Fibroblast of lung (primary cell): ENCODE data around the gene CBS. TPM values are rescaled to one million over a fixed set of nuclear protein-coding genes. Genes with fewer than 3 reads are reported as not detected.
"Not testable (repeated sequence)": the region's sequence is repeated elsewhere in the genome, so short reads cannot be mapped to it uniquely, and the experiment has no call there.

Experiments used
- DNase-seq, 2 donors: peaks; one replicate each; pipeline versions ENCODE4 v3.0.0 to v3.0.0-alpha.2; 2010; ENCODE audit warnings: low read depth in 2 of 2
- H2AFZ ChIP-seq: 2 replicates; pipeline ENCODE4 v1.5.1; 2012; ENCODE audit warnings: low read length, control low read depth, inconsistent platforms
- H3K27ac ChIP-seq: 2 replicates; pipeline ENCODE4 v1.5.1; 2011; ENCODE audit warnings: low read length, control low read depth; ENCODE audit not compliant: insufficient read depth
- H3K27me3 ChIP-seq: 2 replicates; pipeline ENCODE4 v1.5.1; 2011; ENCODE audit warnings: mild to moderate bottlenecking, low read length; ENCODE audit not compliant: control insufficient read depth, insufficient read depth
- H3K36me3 ChIP-seq: 2 replicates; pipeline ENCODE4 v1.5.1; 2011; ENCODE audit warnings: low read length; ENCODE audit not compliant: control insufficient read depth, insufficient read depth
- H3K4me1 ChIP-seq: 2 replicates; pipeline ENCODE4 v1.5.1; 2011; ENCODE audit warnings: low read length; ENCODE audit not compliant: control insufficient read depth, insufficient read depth; ENCODE audit errors: extremely low read depth
- H3K4me2 ChIP-seq: 2 replicates; pipeline ENCODE4 v1.5.1; 2011; ENCODE audit warnings: low read length, control low read depth; ENCODE audit not compliant: insufficient read depth; ENCODE audit errors: extremely low read depth
- H3K4me3 ChIP-seq, 4 experiments: fragments of 200-600 bp in 1 of 4; sonication (generic) in 1 of 4; replicated peaks in 1 of 4; 2 replicates each; pipeline ENCODE4 v1.5.1; 2011 to 2016; ENCODE audit warnings: low read length in 4 of 4, low read depth in 3 of 4, mild to moderate bottlenecking in 3 of 4, control low read depth in 2 of 4, inconsistent platforms in 1 of 4, mixed read lengths in 1 of 4; ENCODE audit not compliant: insufficient read depth in 1 of 4; ENCODE audit errors: control extremely low read depth in 1 of 4
- H3K79me2 ChIP-seq: 2 replicates; pipeline ENCODE4 v1.5.1; 2012; ENCODE audit warnings: mild to moderate bottlenecking, low read length, inconsistent platforms; ENCODE audit not compliant: control insufficient read depth, insufficient read depth
- H3K9ac ChIP-seq: 2 replicates; pipeline ENCODE4 v1.5.1; 2011; ENCODE audit warnings: mild to moderate bottlenecking, low read length, control low read depth; ENCODE audit not compliant: insufficient read depth
- H3K9me3 ChIP-seq: 2 replicates; pipeline ENCODE4 v1.5.1; 2012; ENCODE audit warnings: low read depth, low read length; ENCODE audit not compliant: control insufficient read depth, insufficient read depth
- H4K20me1 ChIP-seq: 2 replicates; pipeline ENCODE4 v1.5.1; 2011; ENCODE audit warnings: low read length; ENCODE audit not compliant: control insufficient read depth, insufficient read depth; ENCODE audit errors: extremely low read depth
- polyA plus RNA-seq, 2 donors: library from polyadenylated mRNA; depleted of rRNA in 1 of 2; stranded (reverse) in 1 of 2; unstranded in 1 of 2; fragments of >200 nt; gene quantifications; 2 replicates each; pipeline ENCODE4 v1.2.1, GENCODE V29; 2011 to 2012; ENCODE audit warnings: missing spikeins in 1 of 2
- total RNA-seq: library from RNA; depleted of rRNA; stranded (reverse); fragments of >200 nt; gene quantifications from 2 replicates; pipeline ENCODE4 v1.2.1, GENCODE V29; 2014

CBS gene
- total and polyA plus RNA-seq, 2 donors (not counting 1 experiment from before 2014, with no cell fraction given): 14.3 to 113 TPM

GRCh38 chr21:43053112-43053511 lies 22.5 kb downstream of the CBS start:
- not testable (repeated sequence) for DNase-seq, H3K27ac ChIP-seq, H2AFZ ChIP-seq, H3K4me3 ChIP-seq, H3K4me1 ChIP-seq, H4K20me1 ChIP-seq, H3K4me2 ChIP-seq, H3K9me3 ChIP-seq, H3K36me3 ChIP-seq, H3K9ac ChIP-seq, H3K79me2 ChIP-seq, H3K27me3 ChIP-seq

- not testable (repeated sequence) for H3K36me3 ChIP-seq, H3K27ac ChIP-seq, H3K9ac ChIP-seq, H2AFZ ChIP-seq, H4K20me1 ChIP-seq, DNase-seq, H3K79me2 ChIP-seq, H3K4me1 ChIP-seq, H3K9me3 ChIP-seq, H3K4me2 ChIP-seq, H3K27me3 ChIP-seq, H3K4me3 ChIP-seq
These were observed 29.5 kb downstream of the CBS start for GRCh38 chr21:43045876-43046821.

DNA sequence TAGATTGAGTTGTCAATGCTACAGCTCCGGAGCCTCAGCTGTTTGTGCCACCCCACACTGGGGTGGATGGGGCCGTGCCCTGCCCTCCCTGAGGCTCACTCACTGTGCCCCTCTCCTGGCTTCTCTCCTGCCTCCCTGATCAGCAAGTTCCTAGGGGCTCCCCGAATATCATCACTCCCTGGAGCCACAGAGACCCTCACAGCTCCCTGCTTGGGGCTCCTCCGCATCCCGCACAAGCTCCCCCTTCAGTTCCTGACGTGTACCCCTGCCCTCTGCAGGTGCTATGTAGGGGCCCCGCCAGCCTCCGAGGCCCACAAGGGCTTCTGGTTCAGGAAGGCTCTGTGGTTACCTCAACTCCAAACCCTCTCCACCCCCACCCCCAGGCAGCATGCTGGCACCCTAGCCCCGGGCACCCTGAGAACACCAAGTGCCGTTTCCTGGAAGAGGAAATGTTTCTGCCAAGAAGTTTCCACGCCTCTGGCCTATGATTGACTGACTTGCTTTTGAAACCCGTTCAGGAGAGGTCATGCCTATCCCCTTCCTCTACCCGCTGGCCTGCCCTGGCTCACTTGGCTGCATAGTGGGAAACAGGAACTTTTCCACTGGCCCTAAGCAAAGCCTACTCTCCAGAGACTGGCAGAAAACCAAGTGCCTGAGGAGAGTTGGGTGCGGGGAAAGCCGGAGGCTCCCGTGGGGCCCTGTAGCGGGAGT lies 30.3 kb downstream of the CBS start:
- H3K36me3 ChIP-seq, H3K27ac ChIP-seq, H3K27me3 ChIP-seq, H3K4me1 ChIP-seq, H3K4me3 ChIP-seq, H3K9me3 ChIP-seq, H3K79me2 ChIP-seq, H2AFZ ChIP-seq, H4K20me1 ChIP-seq, H3K9ac ChIP-seq, H3K4me2 ChIP-seq, DNase-seq: not testable (repeated sequence)

GRCh38 chr21:43044547-43044946 lies 31.1 kb downstream of the CBS start:
- not testable (repeated sequence) for H3K27me3 ChIP-seq, H3K27ac ChIP-seq, H3K79me2 ChIP-seq, H3K9me3 ChIP-seq, H3K4me1 ChIP-seq, H3K4me2 ChIP-seq, H3K9ac ChIP-seq, H3K36me3 ChIP-seq, H3K4me3 ChIP-seq, H4K20me1 ChIP-seq, H2AFZ ChIP-seq, DNase-seq

DNA sequence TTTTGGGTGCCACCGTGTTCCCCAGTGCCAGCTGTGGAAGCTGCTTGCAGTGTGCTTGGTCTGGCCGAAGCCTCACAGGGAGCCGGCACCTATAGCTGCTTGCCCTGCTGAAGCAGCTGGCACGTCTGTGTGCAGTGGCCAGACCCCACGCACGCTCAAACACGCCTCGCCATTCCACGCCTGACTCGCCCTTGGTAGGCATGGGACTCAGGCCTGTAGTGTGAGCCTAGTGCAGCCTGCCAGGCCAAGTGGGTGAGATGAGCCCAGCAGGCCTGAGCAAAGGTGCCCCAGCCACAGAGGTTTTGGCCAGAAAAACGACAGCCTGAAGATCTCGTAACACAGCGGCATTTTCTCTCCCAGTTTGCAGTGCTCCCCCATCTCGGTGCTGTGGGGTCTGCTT lies 32.3 kb downstream of the CBS start:
- not testable (repeated sequence) for H3K36me3 ChIP-seq, H3K79me2 ChIP-seq, DNase-seq, H3K27ac ChIP-seq, H3K4me1 ChIP-seq, H3K4me3 ChIP-seq, H3K4me2 ChIP-seq, H3K27me3 ChIP-seq, H3K9me3 ChIP-seq, H2AFZ ChIP-seq, H3K9ac ChIP-seq, H4K20me1 ChIP-seq

- H3K9me3 ChIP-seq, H4K20me1 ChIP-seq, H3K4me2 ChIP-seq, H3K27me3 ChIP-seq, H3K79me2 ChIP-seq, DNase-seq, H3K27ac ChIP-seq, H3K4me3 ChIP-seq, H3K9ac ChIP-seq, H3K36me3 ChIP-seq, H3K4me1 ChIP-seq, H2AFZ ChIP-seq: not testable (repeated sequence)
These were observed 33.5 kb downstream of the CBS start for GRCh38 chr21:43042169-43042568.
